Measurements from ENCODE around the gene TRMT2A. TPM values are rescaled to one million over a fixed set of nuclear protein-coding genes. Genes with fewer than 3 reads are reported as not detected.
A peak's percentile ranks its signal among the peaks of the same experiment; 100 is the strongest.

The TRMT2A gene
- total and polyA plus RNA-seq, 5 donors from 2014 or later = 24.5 to 75.2 (median 30.0) TPM

- Histone ChIP-seq H3K27me3 (ENCODE audit: control insufficient read depth, insufficient read depth, low read length) (no peaks in the 10 kb centered on the region), H3K4me3 (ENCODE audit: low read depth, low read length) (no peak overlapping the region), H3K9me3 (ENCODE audit: control insufficient read depth in 2 of 2, low read length in 2 of 2) (no peaks in the 10 kb centered on the region), H3K4me1 (ENCODE audit: control insufficient read depth, insufficient read depth, low read length, poor library complexity, severe bottlenecking) (peaks cover 41% of the 10 kb centered on the region), H3K27ac (ENCODE audit: insufficient read depth, low read length, poor library complexity, severe bottlenecking) (peak overlapping the region; percentile 5), H3K36me3 (ENCODE audit: control insufficient read depth, insufficient read depth, low read length) (peaks cover 43% of the 10 kb centered on the region)
- Mint-ChIP-seq H3K9me3 (peaks cover 0 to 1% (median 0%) of the 10 kb centered on the region in 7 donors), H3K4me3 (peak overlapping the region in 2 of 4 donors; percentile 28 to 58), H3K27ac (no peak overlapping the region), H3K36me3 (peaks cover 34% of the 10 kb centered on the region), H3K27me3 (no peaks in the 10 kb centered on the region), H3K4me1 (peaks cover 4 to 70% (median 43%) of the 10 kb centered on the region in 4 donors)
- DNase-seq (no peak), ATAC-seq (ENCODE audit: low read depth in 2 of 2) (no peak)
Measured at GRCh38 chr22:20084547-20085413, 32.2 kb downstream of the TRMT2A start.

DNA sequence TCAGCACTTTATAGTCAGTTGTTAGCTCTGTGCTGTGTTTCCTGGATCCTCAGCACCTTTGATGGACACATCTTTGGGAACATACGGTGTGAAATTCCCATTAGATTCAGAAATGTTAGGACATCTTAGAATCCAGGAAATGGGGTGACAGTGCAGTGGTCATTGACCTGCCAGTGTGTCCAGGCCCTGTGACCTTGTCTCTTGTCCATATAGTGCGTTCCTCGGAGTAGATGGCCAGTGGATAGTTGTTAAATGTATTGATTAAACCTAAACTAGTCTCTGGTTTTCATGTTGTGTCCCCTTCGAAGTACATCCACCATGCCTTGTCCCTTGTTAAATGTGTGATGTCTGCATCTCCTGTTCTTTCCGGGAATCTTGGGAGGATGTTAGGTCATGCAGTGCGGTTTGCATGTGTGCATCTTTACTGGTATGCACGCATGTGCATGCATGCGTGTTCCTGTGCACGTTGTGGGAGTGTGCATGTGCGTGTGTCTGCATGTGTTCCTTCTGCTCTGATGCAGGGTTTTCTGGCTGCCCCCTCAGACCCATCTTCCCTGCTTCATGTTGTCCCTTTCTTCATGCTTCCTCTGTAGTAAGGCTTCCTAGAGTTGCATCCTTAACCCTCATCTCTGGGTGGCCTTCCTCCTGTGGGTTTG, 33.0 kb downstream of the TRMT2A start:
- H3K9me3 ChIP-seq (ENCODE audit: control insufficient read depth in 2 of 2, low read length in 2 of 2) = no peaks in the 10 kb centered on the region
- Mint-ChIP-seq H3K27me3 (no peaks in the 10 kb centered on the region), H3K36me3 (peaks cover 28% of the 10 kb centered on the region), H3K4me1 (peaks cover 4 to 69% (median 42%) of the 10 kb centered on the region in 4 donors), H3K9me3 (peaks cover 0 to 1% (median 0%) of the 10 kb centered on the region in 7 donors), H3K4me3 (peak overlapping the region in 2 of 4 donors; percentile 38 to 65), H3K27ac (peak overlapping the region; percentile 27 to 64 (median 44))
- H3K27me3 ChIP-seq (ENCODE audit: control insufficient read depth, insufficient read depth, low read length) = no peaks in the 10 kb centered on the region
- H3K36me3 ChIP-seq (ENCODE audit: control insufficient read depth, insufficient read depth, low read length) = peaks cover 35% of the 10 kb centered on the region
- peaks cover 38% of the 10 kb centered on the region for H3K4me1 ChIP-seq (ENCODE audit: control insufficient read depth, insufficient read depth, low read length, poor library complexity, severe bottlenecking)
- no peak overlapping the region for H3K27ac ChIP-seq (ENCODE audit: insufficient read depth, low read length, poor library complexity, severe bottlenecking)
- DNase-seq (no peak), ATAC-seq (ENCODE audit: low read depth in 2 of 2) (no peak)
- H3K4me3 ChIP-seq (ENCODE audit: low read depth, low read length) = no peak overlapping the region

GRCh38 chr22:20083157-20083890, 33.7 kb downstream of the TRMT2A start:
- Histone ChIP-seq H3K4me3 (ENCODE audit: low read depth, low read length) (no peak overlapping the region), H3K27ac (ENCODE audit: insufficient read depth, low read length, poor library complexity, severe bottlenecking) (no peak overlapping the region), H3K36me3 (ENCODE audit: control insufficient read depth, insufficient read depth, low read length) (peaks cover 29% of the 10 kb centered on the region), H3K4me1 (ENCODE audit: control insufficient read depth, insufficient read depth, low read length, poor library complexity, severe bottlenecking) (peaks cover 38% of the 10 kb centered on the region), H3K27me3 (ENCODE audit: control insufficient read depth, insufficient read depth, low read length) (no peaks in the 10 kb centered on the region), H3K9me3 (ENCODE audit: control insufficient read depth in 2 of 2, low read length in 2 of 2) (no peaks in the 10 kb centered on the region)
- H3K27ac Mint-ChIP-seq = peak overlapping the region; percentile 44 to 64 (median 56)
- no peaks in the 10 kb centered on the region for H3K27me3 Mint-ChIP-seq
- H3K4me3 Mint-ChIP-seq = peak overlapping the region; percentile 65 to 82 (median 72)
- ATAC-seq (ENCODE audit: low read depth in 2 of 2) (no peak), DNase-seq (no peak)
- peaks cover 25% of the 10 kb centered on the region for H3K36me3 Mint-ChIP-seq
- H3K4me1 Mint-ChIP-seq = peaks cover 4 to 69% (median 42%) of the 10 kb centered on the region in 4 donors
- H3K9me3 Mint-ChIP-seq = peaks cover 0 to 1% (median 0%) of the 10 kb centered on the region in 7 donors

GRCh38 chr22:20080776-20081654, 36.0 kb downstream of the TRMT2A start:
- Histone ChIP-seq H3K36me3 (ENCODE audit: control insufficient read depth, insufficient read depth, low read length) (peaks cover 6% of the 10 kb centered on the region), H3K27ac (ENCODE audit: insufficient read depth, low read length, poor library complexity, severe bottlenecking) (peak overlapping the region; percentile 74), H3K4me1 (ENCODE audit: control insufficient read depth, insufficient read depth, low read length, poor library complexity, severe bottlenecking) (peaks cover 38% of the 10 kb centered on the region), H3K27me3 (ENCODE audit: control insufficient read depth, insufficient read depth, low read length) (no peaks in the 10 kb centered on the region), H3K4me3 (ENCODE audit: low read depth, low read length) (peak overlapping the region; percentile 96), H3K9me3 (ENCODE audit: control insufficient read depth in 2 of 2, low read length in 2 of 2) (no peaks in the 10 kb centered on the region)
- Mint-ChIP-seq H3K4me3 (peak overlapping the region; percentile 82 to 96 (median 89)), H3K36me3 (peaks cover 6% of the 10 kb centered on the region), H3K9me3 (no peaks in the 10 kb centered on the region), H3K27me3 (no peaks in the 10 kb centered on the region), H3K27ac (peak overlapping the region; percentile 76 to 90 (median 87)), H3K4me1 (peaks cover 4 to 56% (median 33%) of the 10 kb centered on the region in 4 donors)
- peak in 1 of 3 donors; percentile 19 for DNase-seq
- no peak for ATAC-seq (ENCODE audit: low read depth in 2 of 2)

DNA sequence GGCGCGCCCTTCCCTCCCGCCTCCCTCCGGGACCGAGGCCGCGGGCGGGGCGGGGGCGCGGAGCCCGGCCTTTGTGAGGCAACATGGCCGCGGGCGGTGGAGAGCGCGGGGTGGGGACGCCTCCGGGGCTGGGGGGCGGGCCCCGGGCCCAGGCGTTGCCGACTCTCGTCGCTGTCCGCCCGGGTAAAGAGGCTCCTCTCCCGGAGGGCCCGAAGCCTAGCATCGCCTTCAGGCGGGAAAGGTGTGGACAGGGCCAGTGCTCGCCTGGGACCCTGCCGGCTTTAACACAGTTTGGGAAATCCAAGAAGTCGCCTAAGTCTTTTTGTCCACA, 36.6 kb downstream of the TRMT2A start:
- Histone ChIP-seq H3K4me3 (ENCODE audit: low read depth, low read length) (peak overlapping the region; percentile 96), H3K4me1 (ENCODE audit: control insufficient read depth, insufficient read depth, low read length, poor library complexity, severe bottlenecking) (peaks cover 38% of the 10 kb centered on the region), H3K27ac (ENCODE audit: insufficient read depth, low read length, poor library complexity, severe bottlenecking) (peak overlapping the region; percentile 74), H3K9me3 (ENCODE audit: control insufficient read depth in 2 of 2, low read length in 2 of 2) (no peaks in the 10 kb centered on the region), H3K36me3 (ENCODE audit: control insufficient read depth, insufficient read depth, low read length) (no peaks in the 10 kb centered on the region), H3K27me3 (ENCODE audit: control insufficient read depth, insufficient read depth, low read length) (no peaks in the 10 kb centered on the region)
- peaks cover 4 to 51% (median 32%) of the 10 kb centered on the region in 4 donors for H3K4me1 Mint-ChIP-seq
- peak overlapping the region; percentile 82 to 96 (median 89) for H3K4me3 Mint-ChIP-seq
- H3K27me3 Mint-ChIP-seq = no peaks in the 10 kb centered on the region
- peak overlapping the region; percentile 76 to 90 (median 87) for H3K27ac Mint-ChIP-seq
- DNase-seq (peak; percentile 69 to 75 (median 71)), ATAC-seq (ENCODE audit: low read depth in 2 of 2) (peak; percentile 69 to 70)
- no peaks in the 10 kb centered on the region for H3K9me3 Mint-ChIP-seq
- H3K36me3 Mint-ChIP-seq = peaks cover 2% of the 10 kb centered on the region

DNA sequence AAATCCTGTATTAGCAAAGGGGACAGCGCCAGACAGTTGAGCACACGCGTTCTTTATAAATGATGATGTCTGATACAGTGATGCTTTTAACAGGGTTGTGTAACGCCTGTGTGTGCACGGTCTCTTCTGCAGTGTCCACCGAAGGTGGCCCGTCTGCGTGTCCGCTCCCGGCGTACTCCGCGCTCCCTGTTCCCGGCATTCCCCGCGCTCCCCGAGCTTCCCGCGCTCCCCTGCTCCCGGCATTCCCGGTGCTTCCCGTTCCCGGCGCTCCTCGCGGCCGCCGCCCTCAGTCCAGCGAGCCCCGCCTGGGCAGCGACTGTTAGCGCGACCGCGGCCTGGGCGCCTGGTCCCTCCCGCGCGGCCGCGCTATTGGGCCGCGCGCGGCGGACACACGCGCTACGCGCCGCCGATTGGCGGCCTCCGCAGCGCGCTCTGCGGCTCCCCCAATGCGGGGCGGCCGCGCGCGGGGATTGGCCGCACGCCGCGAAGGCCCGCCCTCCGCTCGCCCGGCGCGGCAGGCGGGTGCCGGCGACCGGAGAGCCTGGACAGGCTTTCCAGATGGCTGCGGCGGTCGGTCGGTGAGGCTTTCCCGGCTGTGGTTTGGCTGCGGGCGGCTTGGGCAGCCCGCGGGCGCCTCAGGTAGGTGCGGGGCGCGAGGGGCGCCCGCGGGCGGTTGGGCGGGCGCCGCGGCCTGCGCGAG, 37.1 kb downstream of the TRMT2A start, which contains the start of gene DGCR8:
TSS of gene DGCR8 (plus strand) at position 497 of the 700 bp plus-strand sequence. CDS start 5,723 bp downstream, outside the sequence.
- no peaks in the 10 kb centered on the region for H3K36me3 Mint-ChIP-seq

More for the DNA sequence above, 37.1 kb downstream of the TRMT2A start, which contains the start of gene DGCR8:
- no peaks in the 10 kb centered on the region for H3K27me3 Mint-ChIP-seq
- DNase-seq (peak; percentile 66 to 86 (median 77)), ATAC-seq (ENCODE audit: low read depth in 2 of 2) (peak; percentile 93)
- Histone ChIP-seq H3K36me3 (ENCODE audit: control insufficient read depth, insufficient read depth, low read length) (no peaks in the 10 kb centered on the region), H3K27ac (ENCODE audit: insufficient read depth, low read length, poor library complexity, severe bottlenecking) (peak within 1 kb of the TSS; percentile 78), H3K27me3 (ENCODE audit: control insufficient read depth, insufficient read depth, low read length) (no peaks in the 10 kb centered on the region), H3K4me1 (ENCODE audit: control insufficient read depth, insufficient read depth, low read length, poor library complexity, severe bottlenecking) (peaks cover 34% of the 10 kb centered on the region), H3K9me3 (ENCODE audit: control insufficient read depth in 2 of 2, low read length in 2 of 2) (no peaks in the 10 kb centered on the region), H3K4me3 (ENCODE audit: low read depth, low read length) (peak within 1 kb of the TSS; percentile 96)
- H3K9me3 Mint-ChIP-seq = no peaks in the 10 kb centered on the region
- peak within 1 kb of the TSS; percentile 87 to 94 (median 90) for H3K27ac Mint-ChIP-seq
- H3K4me1 Mint-ChIP-seq = peaks cover 4 to 46% (median 29%) of the 10 kb centered on the region in 4 donors
- H3K4me3 Mint-ChIP-seq = peak within 1 kb of the TSS; percentile 96 to 100 (median 98)
